Cortex of kidney (tissue), 1 donor: Measurements from ENCODE around the gene COL25A1.
"Not testable (repeated sequence)": the region's sequence is repeated elsewhere in the genome, so short reads cannot be mapped to it uniquely, and the experiment has no call there.

Experiments used
- DNase-seq: peaks from one replicate; lab custom pipeline; 2025; lab: John Stamatoyannopoulos, UW

COL25A1 gene

GRCh38 chr4:108903464-108904221 lies 398.8 kb downstream of the COL25A1 start:
- DNase-seq = no peak

- no peak for DNase-seq
Observed at GRCh38 chr4:108902769-108903168, 399.7 kb downstream of the COL25A1 start.

DNA sequence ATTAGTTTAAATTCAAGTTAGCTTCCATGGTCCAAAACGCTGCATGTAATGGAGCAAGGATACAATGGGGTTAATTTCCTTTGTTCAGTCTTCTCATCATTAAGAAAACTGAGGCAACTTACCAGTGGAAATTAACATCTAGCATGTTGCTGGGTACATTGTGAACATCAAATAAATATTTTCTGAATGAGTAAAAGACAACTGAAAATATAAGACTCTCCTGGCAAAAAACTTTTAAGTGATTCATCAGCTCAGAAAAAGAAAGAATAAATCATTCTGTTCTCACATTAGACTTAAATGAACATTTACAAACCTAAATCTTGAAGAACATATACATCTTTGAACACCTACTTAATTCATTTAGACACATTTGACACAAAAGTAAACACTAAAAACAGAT lies 401.2 kb downstream of the COL25A1 start:
- DNase-seq = no peak

- no peak for DNase-seq
Observed at GRCh38 chr4:108900018-108900580, 402.4 kb downstream of the COL25A1 start.

DNA sequence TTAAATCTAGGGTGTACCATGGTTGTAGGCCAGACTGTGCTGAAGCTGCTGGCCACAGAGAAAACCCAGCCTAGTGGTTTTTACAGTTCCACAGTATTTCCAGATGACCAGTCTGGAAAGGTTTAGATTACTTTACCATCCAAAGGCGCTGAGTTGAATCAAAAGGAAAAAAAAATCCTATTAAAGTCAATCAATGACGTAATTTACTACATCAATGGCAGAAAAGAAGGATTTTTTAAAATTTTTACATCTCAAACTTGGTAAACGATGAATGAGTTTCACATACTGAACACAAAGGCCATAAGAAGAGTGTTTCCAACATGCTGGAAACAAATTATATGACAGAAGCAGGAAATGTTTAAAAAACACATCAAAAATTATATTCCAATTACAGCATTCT lies 409.0 kb downstream of the COL25A1 start:
- DNase-seq = no peak

- DNase-seq = no peak
Observed at GRCh38 chr4:108891896-108892590, 410.4 kb downstream of the COL25A1 start.

DNA sequence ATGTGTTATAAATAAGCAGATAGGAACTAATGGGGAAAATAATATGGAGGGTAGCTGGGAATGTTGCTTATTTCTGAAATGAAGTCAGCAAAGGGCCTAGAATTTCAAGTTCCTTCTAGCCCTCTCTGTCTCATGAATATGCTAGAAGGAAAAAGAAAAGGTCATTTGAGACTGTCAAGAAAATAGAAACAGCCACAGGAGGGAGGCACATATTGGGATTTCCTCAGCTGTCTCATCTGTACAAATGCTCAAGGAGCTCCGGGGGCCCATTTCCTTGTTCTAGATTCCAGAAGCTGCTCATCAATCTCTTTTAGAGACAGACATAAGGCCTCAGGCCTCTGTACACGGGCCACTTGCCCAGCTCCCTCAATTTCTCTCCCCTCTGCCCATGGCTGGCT lies 412.0 kb downstream of the COL25A1 start:
- no peak for DNase-seq

DNA sequence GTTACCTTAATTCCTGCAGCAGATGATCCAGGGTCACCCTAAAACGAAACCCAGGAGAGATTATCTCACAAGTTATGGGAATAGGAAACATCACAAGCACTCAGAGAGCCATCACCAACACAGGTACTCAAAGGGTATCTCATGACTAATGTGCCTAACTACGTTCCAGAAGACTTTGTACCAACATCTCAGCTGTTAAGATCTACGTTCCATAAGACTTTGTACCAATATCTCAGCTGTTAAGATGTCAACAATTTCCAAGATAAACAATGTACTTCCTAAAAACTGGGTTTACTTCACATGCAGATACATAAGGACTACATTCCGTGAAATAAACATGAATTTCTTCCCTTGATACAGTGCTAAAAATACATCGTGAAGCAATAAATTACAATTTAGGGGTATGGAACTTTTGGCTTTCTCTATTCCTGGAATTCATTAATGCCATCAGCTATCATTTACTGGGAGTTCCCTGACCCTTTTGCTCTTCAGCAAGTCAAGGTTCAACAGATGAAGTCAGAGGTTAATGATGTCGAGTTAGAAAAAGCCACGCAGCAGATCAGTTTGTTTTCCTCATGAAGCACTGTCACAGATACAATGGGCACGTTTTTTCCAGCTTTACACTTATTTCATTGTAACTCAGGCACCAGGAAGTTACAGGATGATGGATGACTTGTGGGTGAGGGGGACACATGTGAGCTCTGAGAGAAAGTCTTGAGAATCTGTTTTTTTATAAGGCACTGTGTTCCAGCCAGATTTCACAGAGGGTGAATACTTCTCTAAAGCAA lies 412.6 kb downstream of the COL25A1 start:
- no peak for DNase-seq

- no peak for DNase-seq
Observed at GRCh38 chr4:108888769-108889168, 413.7 kb downstream of the COL25A1 start.

DNA sequence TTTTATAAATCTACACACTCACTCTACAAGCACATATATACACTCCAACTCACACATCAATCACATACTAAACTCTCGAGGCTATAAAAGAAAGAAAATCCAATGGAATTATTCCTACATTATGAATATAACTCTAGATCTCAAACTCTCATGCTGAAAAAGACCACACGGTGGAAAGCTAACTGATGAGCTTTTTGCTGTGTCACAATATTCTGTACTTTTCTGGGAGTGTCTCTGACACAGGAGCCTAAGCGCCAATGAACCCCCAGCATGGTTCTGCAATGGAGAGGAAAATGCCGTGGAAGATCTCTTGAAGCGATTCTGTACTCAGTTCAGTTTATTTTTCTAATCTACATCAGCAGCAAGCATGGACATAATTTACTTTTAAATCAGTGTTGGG lies 415.4 kb downstream of the COL25A1 start:
- no peak for DNase-seq

DNA sequence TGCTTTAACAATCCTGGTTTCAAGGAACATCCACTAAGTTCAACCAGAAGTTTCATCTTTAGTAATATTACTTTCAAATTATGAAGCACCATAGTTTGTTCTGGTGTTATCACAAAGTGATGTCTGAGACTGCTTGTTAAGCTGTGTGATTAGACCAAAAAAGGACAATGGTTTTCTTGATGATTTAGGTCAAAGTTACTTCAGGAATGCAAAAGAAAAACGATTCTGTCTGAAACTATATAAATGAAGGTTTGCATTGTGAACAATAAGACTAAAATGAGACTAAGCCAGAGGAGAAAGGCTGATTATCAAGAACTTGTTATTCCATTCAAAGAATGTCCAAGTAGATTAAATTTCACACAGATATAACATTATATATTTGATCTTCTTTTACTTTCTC lies 417.2 kb downstream of the COL25A1 start:
- DNase-seq = no peak

DNA sequence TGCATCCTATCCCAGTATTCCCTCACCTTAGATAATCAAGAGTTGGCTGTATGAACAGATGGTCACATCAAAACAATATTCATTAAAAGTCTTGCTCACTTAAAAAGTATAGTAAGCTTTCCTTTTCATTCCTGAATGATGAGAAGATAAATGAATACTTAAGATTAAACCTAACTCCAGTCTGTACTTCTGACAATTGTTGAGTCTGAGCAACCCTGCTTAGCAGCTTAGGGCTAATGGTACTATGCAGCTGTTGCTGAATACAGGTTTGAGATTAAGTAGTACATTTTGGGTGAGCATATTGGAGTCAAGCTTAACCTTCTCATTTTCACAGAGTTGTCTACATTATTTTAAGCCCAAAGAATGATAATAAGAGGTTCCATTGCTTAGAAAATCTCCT lies 417.9 kb downstream of the COL25A1 start:
- no peak for DNase-seq

DNA sequence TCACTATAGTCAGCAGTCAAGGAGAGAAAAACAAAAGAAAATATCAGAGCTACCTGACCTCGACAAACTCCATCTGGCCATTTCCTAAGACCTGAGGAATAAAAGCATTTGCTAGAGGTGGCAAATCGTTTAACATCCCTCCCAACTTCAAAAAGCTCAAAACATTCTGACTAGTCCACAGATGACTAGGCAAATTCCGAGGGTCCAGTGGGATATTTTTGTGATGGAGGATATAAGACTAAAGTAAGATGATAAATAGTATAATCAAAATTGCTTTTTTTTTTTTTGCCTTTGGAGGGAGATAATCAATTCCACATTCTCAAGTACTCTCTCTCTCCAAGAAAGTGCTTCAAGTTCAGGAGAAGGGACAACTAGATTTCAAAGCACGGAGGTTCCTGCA lies 420.5 kb downstream of the COL25A1 start:
- DNase-seq = no peak

DNA sequence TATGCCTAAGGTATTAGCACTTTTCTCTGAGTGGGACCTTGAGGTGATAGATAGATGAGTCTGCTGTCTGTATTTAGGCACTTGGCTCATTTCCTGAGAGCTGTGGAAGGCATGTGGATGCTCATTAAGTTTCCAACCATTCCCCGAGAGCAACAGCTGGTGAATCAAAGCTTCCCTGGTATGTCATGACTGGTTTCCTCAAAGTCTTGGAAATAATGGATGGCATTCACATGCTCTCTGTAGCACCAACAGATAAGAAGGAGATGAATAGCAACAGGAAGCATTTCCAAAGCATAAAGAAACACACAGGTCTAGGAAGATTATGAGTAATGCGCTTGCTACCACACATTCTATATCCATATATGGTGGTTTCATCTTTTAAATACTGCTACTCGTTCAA lies 421.3 kb downstream of the COL25A1 start:
- DNase-seq = no peak

DNA sequence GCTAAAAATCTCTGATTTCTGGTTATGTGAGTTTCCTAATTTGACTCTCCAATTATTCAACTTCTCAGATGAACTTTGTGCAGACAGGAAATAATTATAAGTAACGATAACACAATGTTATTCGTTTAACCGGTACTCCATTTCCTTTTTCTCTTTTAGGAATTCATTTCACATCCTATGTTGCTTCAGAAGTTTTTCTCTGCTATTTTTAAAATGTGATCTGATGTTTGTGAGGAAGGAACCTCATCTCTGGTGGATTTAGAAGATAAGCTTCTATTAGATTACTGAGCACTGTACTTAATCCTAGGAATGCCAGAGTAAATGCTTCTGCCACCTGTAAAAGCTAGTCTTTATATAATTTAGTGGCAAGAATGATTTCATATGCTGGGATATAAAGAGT lies 423.7 kb downstream of the COL25A1 start:
- no peak for DNase-seq

GRCh38 chr4:108877821-108878220 lies 424.6 kb downstream of the COL25A1 start:
- no peak for DNase-seq

DNA sequence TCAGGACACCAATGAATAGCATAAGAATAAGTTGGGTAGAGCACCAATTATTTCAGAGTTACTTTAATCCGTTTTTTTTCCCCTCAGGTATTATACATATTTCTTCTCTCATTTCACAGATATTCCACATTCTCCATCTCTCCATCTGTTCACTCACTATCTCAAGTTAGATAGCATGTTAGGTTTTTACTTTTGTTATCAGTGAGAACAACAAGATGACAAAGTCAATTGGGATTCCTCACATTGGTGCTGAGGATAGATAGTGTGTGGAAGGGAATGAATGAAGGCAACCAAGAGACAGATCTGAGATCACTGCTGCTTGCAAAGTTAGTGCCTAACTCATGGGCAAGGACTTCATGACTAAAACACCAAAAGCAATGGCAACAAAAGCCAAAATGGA lies 427.7 kb downstream of the COL25A1 start:
- DNase-seq = no peak

GRCh38 chr4:108869970-108870369 lies 432.5 kb downstream of the COL25A1 start:
- DNase-seq = not testable (repeated sequence)

- DNase-seq = no peak
Observed at GRCh38 chr4:108868606-108869227, 433.7 kb downstream of the COL25A1 start.

GRCh38 chr4:108867476-108867875 lies 435.0 kb downstream of the COL25A1 start:
- DNase-seq = no peak

- DNase-seq = no peak
Observed at GRCh38 chr4:108861334-108861733, 441.1 kb downstream of the COL25A1 start.

GRCh38 chr4:108854786-108855185 lies 447.7 kb downstream of the COL25A1 start:
- no peak for DNase-seq
